Central memory CD8-positive, alpha-beta T cell (primary cell): ENCODE results near the gene FAM219A.
A peak's percentile ranks its signal among the peaks of the same experiment; 100 is the strongest.

ENCODE experiments used
- ATAC-seq: fragments of 150-1000 bp; cut with Tn5 transposase; replicated peaks from 2 replicates; pipeline ENCODE4 v1.10.0; 2022; ENCODE audit warnings: mild to moderate bottlenecking, moderate FRiP score, moderate number of reproducible peaks; ENCODE audit not compliant: poor library complexity, severe bottlenecking; ENCODE audit errors: extremely low read depth
- DNase-seq, 2 donors: peaks; one replicate each; pipeline ENCODE4 v3.0.0; 2021; ENCODE audit warnings: low spot score in 2 of 2
- H3K27ac Mint-ChIP-seq: one replicate; pipeline ENCODE4 v1.8.0; 2022; ENCODE audit warnings: low read depth, mild to moderate bottlenecking, moderate library complexity, mixed read lengths
- H3K27me3 Mint-ChIP-seq: one replicate; pipeline ENCODE4 v1.8.0; 2022; ENCODE audit warnings: mixed read lengths
- H3K36me3 Mint-ChIP-seq: one replicate; pipeline ENCODE4 v1.8.0; 2022; ENCODE audit warnings: mild to moderate bottlenecking, moderate library complexity, mixed read lengths; ENCODE audit not compliant: insufficient read depth
- H3K4me1 Mint-ChIP-seq: one replicate; pipeline ENCODE4 v1.8.0; 2022; ENCODE audit warnings: mixed read lengths
- H3K4me3 Mint-ChIP-seq: one replicate; pipeline ENCODE4 v1.8.0; 2022; ENCODE audit warnings: mild to moderate bottlenecking, moderate library complexity, mixed read lengths
- H3K9me3 Mint-ChIP-seq: one replicate; pipeline ENCODE4 v1.8.0; 2022; ENCODE audit warnings: mixed read lengths

The FAM219A gene

GRCh38 chr9:34458013-34458958 lies at the start of gene FAM219A, which contains the start of gene DNAI1:
FAM219A (minus strand) TSS chr9:34458570; CDS start chr9:34458263, 307 bp downstream.
DNAI1 (plus strand) TSS chr9:34458805; CDS start chr9:34459006, 201 bp downstream.
- Mint-ChIP-seq H3K27me3 (no peaks in the 10 kb centered on the region), H3K4me1 (peaks cover 35% of the 10 kb centered on the region), H3K4me3 (peak within 1 kb of the TSS; percentile 88), H3K36me3 (peaks cover 9% of the 10 kb centered on the region), H3K27ac (peak within 1 kb of the TSS; percentile 90), H3K9me3 (no peaks in the 10 kb centered on the region)
- DNase-seq (peak; percentile 98 to 99), ATAC-seq (peak; percentile 98)

GRCh38 chr9:34507966-34508365 lies 49.6 kb upstream of the FAM219A start:
- DNase-seq, result no peak
- no peak for ATAC-seq
- Mint-ChIP-seq H3K27me3 (peaks cover 26% of the 10 kb centered on the region), H3K9me3 (no peaks in the 10 kb centered on the region), H3K4me1 (no peaks in the 10 kb centered on the region), H3K27ac (no peak overlapping the region), H3K36me3 (peaks cover 4% of the 10 kb centered on the region), H3K4me3 (no peak overlapping the region)

- DNase-seq, result no peak
- Mint-ChIP-seq H3K36me3 (peaks cover 4% of the 10 kb centered on the region), H3K27ac (no peak overlapping the region), H3K9me3 (no peaks in the 10 kb centered on the region), H3K4me3 (no peak overlapping the region), H3K27me3 (peaks cover 26% of the 10 kb centered on the region), H3K4me1 (no peaks in the 10 kb centered on the region)
- ATAC-seq, result no peak
Measured at GRCh38 chr9:34507556-34507955, 49.2 kb upstream of the FAM219A start.

GRCh38 chr9:34506623-34507022 lies 48.3 kb upstream of the FAM219A start:
- Mint-ChIP-seq H3K27ac (no peak overlapping the region), H3K4me1 (no peaks in the 10 kb centered on the region), H3K27me3 (peaks cover 26% of the 10 kb centered on the region), H3K9me3 (no peaks in the 10 kb centered on the region), H3K4me3 (no peak overlapping the region), H3K36me3 (peaks cover 4% of the 10 kb centered on the region)
- DNase-seq, result no peak
- ATAC-seq, result no peak

- no peak for DNase-seq
- H3K4me3 Mint-ChIP-seq, result no peak overlapping the region
- peaks cover 26% of the 10 kb centered on the region for H3K27me3 Mint-ChIP-seq
- H3K4me1 Mint-ChIP-seq, result no peaks in the 10 kb centered on the region
- ATAC-seq, result no peak
- H3K27ac Mint-ChIP-seq, result no peak overlapping the region
- H3K36me3 Mint-ChIP-seq, result peaks cover 4% of the 10 kb centered on the region
- no peaks in the 10 kb centered on the region for H3K9me3 Mint-ChIP-seq
Measured at GRCh38 chr9:34505370-34506120, 47.2 kb upstream of the FAM219A start.

GRCh38 chr9:34503406-34503805 lies 45.0 kb upstream of the FAM219A start:
- Mint-ChIP-seq H3K27ac (no peak overlapping the region), H3K4me3 (no peak overlapping the region)
- no peak for ATAC-seq

GRCh38 chr9:34502891-34503290 lies 44.5 kb upstream of the FAM219A start:
- Mint-ChIP-seq H3K9me3 (no peaks in the 10 kb centered on the region), H3K27me3 (peaks cover 34% of the 10 kb centered on the region), H3K4me1 (no peaks in the 10 kb centered on the region), H3K27ac (no peak overlapping the region), H3K36me3 (peaks cover 1% of the 10 kb centered on the region), H3K4me3 (no peak overlapping the region)
- DNase-seq (no peak), ATAC-seq (no peak)

More at GRCh38 chr9:34503406-34503805, 45.0 kb upstream of the FAM219A start:
- Mint-ChIP-seq H3K4me1 (no peaks in the 10 kb centered on the region), H3K36me3 (peaks cover 1% of the 10 kb centered on the region), H3K27me3 (peaks cover 34% of the 10 kb centered on the region), H3K9me3 (no peaks in the 10 kb centered on the region)
- no peak for DNase-seq

GRCh38 chr9:34502471-34502870 lies 44.1 kb upstream of the FAM219A start:
- no peak overlapping the region for H3K4me3 Mint-ChIP-seq
- no peaks in the 10 kb centered on the region for H3K4me1 Mint-ChIP-seq
- H3K36me3 Mint-ChIP-seq, result peaks cover 1% of the 10 kb centered on the region
- DNase-seq (no peak), ATAC-seq (no peak)
- no peaks in the 10 kb centered on the region for H3K9me3 Mint-ChIP-seq
- H3K27ac Mint-ChIP-seq, result no peak overlapping the region
- H3K27me3 Mint-ChIP-seq, result peaks cover 34% of the 10 kb centered on the region

GRCh38 chr9:34501889-34502425 lies 43.6 kb upstream of the FAM219A start:
- Mint-ChIP-seq H3K4me1 (no peaks in the 10 kb centered on the region), H3K27ac (no peak overlapping the region), H3K4me3 (no peak overlapping the region), H3K27me3 (peaks cover 34% of the 10 kb centered on the region), H3K9me3 (no peaks in the 10 kb centered on the region), H3K36me3 (peaks cover 1% of the 10 kb centered on the region)
- ATAC-seq (no peak), DNase-seq (no peak)

GRCh38 chr9:34501372-34501771 lies 43.0 kb upstream of the FAM219A start:
- H3K9me3 Mint-ChIP-seq, result no peaks in the 10 kb centered on the region
- DNase-seq (no peak), ATAC-seq (no peak)
- H3K4me3 Mint-ChIP-seq, result no peak overlapping the region
- H3K27ac Mint-ChIP-seq, result no peak overlapping the region
- peaks cover 1% of the 10 kb centered on the region for H3K36me3 Mint-ChIP-seq
- no peaks in the 10 kb centered on the region for H3K4me1 Mint-ChIP-seq
- H3K27me3 Mint-ChIP-seq, result peaks cover 34% of the 10 kb centered on the region

- DNase-seq, result peak; percentile 56 to 69
- no peak overlapping the region for H3K4me3 Mint-ChIP-seq
- peaks cover 31% of the 10 kb centered on the region for H3K27me3 Mint-ChIP-seq
Measured at GRCh38 chr9:34500623-34501267, 42.4 kb upstream of the FAM219A start.

GRCh38 chr9:34499076-34499475 lies 40.7 kb upstream of the FAM219A start:
- Mint-ChIP-seq H3K36me3 (peaks cover 1% of the 10 kb centered on the region), H3K27ac (no peak overlapping the region), H3K9me3 (no peaks in the 10 kb centered on the region), H3K27me3 (peaks cover 15% of the 10 kb centered on the region), H3K4me1 (no peaks in the 10 kb centered on the region), H3K4me3 (no peak overlapping the region)
- DNase-seq, result no peak
- no peak for ATAC-seq

More at GRCh38 chr9:34500623-34501267, 42.4 kb upstream of the FAM219A start:
- Mint-ChIP-seq H3K36me3 (peaks cover 1% of the 10 kb centered on the region), H3K4me1 (no peaks in the 10 kb centered on the region), H3K27ac (no peak overlapping the region), H3K9me3 (no peaks in the 10 kb centered on the region)
- no peak for ATAC-seq
